ENCODE results near the gene SLC66A1. TPM values are rescaled to one million over a fixed set of nuclear protein-coding genes. Genes with fewer than 3 reads are reported as not detected.

SLC66A1 gene
- total RNA-seq, 2 experiments from 2014 or later, result 2.3 to 3.7 TPM

DNA sequence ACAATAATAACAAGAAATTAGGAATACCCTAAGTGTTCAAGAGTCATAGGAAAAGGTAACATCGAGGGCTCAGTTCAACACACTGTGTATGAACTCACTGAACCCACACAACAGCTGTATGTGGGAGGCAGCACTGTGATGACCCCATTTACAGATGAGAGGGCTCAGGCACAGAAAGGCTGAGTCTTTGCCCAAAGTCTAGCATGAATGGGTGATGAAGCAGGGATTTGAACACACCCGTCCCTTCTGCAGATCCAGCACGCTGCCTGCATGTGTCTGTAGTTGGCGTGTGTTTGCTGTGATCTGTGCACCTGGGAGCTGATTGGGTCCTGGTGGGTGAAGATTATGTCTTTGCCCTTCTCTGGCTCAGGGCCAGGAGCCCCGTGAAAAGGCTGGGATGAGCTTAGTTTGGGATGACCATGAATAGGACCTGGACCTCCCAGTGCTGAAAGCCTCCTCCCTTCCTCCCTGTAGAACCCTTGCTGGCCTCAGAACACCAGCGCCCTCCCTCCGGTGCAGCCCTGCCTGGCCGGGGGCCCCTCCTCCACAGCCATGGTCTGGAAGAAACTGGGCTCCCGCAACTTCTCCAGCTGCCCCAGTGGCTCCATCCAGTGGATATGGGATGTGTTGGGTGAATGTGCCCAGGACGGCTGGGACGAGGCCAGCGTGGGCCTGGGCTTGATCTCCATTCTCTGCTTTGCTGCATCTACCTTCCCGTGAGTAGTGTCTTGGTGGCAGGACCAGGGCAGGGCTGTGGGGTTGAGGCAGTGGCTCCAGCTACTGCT is 5.2 kb downstream of the SLC66A1 start:
- TF ChIP-seq, protein P1, sequence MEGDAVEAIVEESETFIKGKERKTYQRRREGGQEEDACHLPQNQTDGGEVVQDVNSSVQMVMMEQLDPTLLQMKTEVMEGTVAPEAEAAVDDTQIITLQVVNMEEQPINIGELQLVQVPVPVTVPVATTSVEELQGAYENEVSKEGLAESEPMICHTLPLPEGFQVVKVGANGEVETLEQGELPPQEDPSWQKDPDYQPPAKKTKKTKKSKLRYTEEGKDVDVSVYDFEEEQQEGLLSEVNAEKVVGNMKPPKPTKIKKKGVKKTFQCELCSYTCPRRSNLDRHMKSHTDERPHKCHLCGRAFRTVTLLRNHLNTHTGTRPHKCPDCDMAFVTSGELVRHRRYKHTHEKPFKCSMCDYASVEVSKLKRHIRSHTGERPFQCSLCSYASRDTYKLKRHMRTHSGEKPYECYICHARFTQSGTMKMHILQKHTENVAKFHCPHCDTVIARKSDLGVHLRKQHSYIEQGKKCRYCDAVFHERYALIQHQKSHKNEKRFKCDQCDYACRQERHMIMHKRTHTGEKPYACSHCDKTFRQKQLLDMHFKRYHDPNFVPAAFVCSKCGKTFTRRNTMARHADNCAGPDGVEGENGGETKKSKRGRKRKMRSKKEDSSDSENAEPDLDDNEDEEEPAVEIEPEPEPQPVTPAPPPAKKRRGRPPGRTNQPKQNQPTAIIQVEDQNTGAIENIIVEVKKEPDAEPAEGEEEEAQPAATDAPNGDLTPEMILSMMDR (IDR thresholded peaks at IDR 0.05), result no peak
- Histone ChIP-seq H3K36me3 (ENCODE audit: insufficient read depth, low read length) (peaks cover 5% of the 10 kb centered on the region), H3K4me1 (ENCODE audit: insufficient read depth, low read length) (peaks cover 26% of the 10 kb centered on the region), H3K27me3 (ENCODE audit: control insufficient read depth in 1 of 2, insufficient read depth in 2 of 2, low read length in 2 of 2) (no peaks in the 10 kb centered on the region), H3K9me3 (ENCODE audit: control insufficient read depth in 1 of 2, insufficient read depth in 1 of 2, low read length in 2 of 2) (no peaks in the 10 kb centered on the region), H3K27ac (ENCODE audit: low read depth in 1 of 2, low read length in 2 of 2) (no peak overlapping the region), H3K4me3 (ENCODE audit: low read length) (no peak overlapping the region)
- ATAC-seq (ENCODE audit: poor library complexity), result no peak
- ChIA-PET POLR2A (no interaction called here), CTCF (no interaction called here)
- Mint-ChIP-seq H3K4me1 (ENCODE audit: low read depth) (peaks cover 11% of the 10 kb centered on the region), H3K4me3 (no peak overlapping the region), H3K27me3 (no peaks in the 10 kb centered on the region), H3K36me3 (ENCODE audit: low read depth) (peaks cover 16% of the 10 kb centered on the region), H3K9me3 (no peaks in the 10 kb centered on the region), H3K27ac (no peak overlapping the region)
- intact Hi-C loops (cut with DNase I, micrococcal nuclease), result no loop called here
- DNase-seq, result no peak

DNA sequence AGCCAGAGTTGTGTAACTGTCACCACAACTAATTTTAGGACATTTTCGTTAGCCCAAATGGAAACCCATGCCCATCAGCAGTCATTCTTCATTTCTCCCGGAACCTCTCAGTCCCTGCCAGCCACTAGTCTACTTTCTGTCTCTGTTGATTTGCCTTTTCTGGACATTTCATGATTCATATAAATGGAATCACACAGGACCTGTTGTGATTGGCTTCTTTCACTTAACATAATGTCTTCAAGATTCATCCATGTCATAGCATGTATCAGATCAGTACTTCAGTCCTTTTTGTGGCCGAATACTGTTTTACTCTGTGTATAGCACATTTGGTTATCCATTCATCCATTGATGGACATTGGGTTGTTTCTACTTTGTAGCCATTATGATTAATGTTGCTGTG is 7.1 kb downstream of the SLC66A1 start:
- Histone ChIP-seq H3K36me3 (ENCODE audit: insufficient read depth, low read length) (peaks cover 8% of the 10 kb centered on the region), H3K4me1 (ENCODE audit: insufficient read depth, low read length) (peaks cover 13% of the 10 kb centered on the region), H3K27me3 (ENCODE audit: control insufficient read depth in 1 of 2, insufficient read depth in 2 of 2, low read length in 2 of 2) (no peaks in the 10 kb centered on the region), H3K9me3 (ENCODE audit: control insufficient read depth in 1 of 2, insufficient read depth in 1 of 2, low read length in 2 of 2) (no peaks in the 10 kb centered on the region), H3K4me3 (ENCODE audit: low read length) (no peak overlapping the region), H3K27ac (ENCODE audit: low read depth in 1 of 2, low read length in 2 of 2) (no peak overlapping the region)
- TF ChIP-seq, protein P1 (IDR thresholded peaks at IDR 0.05), result no peak
- H3K9me3 Mint-ChIP-seq, result no peaks in the 10 kb centered on the region
- no peak overlapping the region for H3K4me3 Mint-ChIP-seq
- no peaks in the 10 kb centered on the region for H3K27me3 Mint-ChIP-seq
- H3K36me3 Mint-ChIP-seq (ENCODE audit: low read depth), result peaks cover 19% of the 10 kb centered on the region
- CTCF ChIA-PET, result no interaction called here
- no peak overlapping the region for H3K27ac Mint-ChIP-seq
- H3K4me1 Mint-ChIP-seq (ENCODE audit: low read depth), result no peaks in the 10 kb centered on the region
- POLR2A ChIA-PET, result no interaction called here
- ATAC-seq (ENCODE audit: poor library complexity), result no peak
- no peak for DNase-seq
- intact Hi-C loops (cut with DNase I, micrococcal nuclease), result no loop called here

DNA sequence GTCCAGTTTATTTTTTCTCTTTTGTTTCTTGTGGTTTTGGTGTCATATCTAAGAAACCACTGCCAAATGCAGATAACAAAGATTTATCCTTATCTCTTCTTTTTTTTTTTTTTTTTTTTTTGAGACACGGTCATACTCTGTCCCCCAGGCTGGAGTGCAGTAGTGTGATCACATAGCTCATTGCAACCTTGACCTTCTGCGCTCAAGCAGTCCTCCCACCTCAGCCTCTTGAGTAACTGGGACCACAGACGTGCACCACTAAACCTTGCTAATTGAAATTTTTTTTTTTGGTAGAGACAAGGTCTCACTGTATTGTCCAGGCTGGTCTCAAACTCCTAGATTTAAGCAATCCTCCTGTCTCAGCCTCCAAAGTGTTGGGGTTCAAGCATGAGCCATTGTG is 8.9 kb downstream of the SLC66A1 start:
- H3K27me3 ChIP-seq (ENCODE audit: control insufficient read depth in 1 of 2, insufficient read depth in 2 of 2, low read length in 2 of 2), result no peaks in the 10 kb centered on the region
- ChIA-PET CTCF (no interaction called here), POLR2A (no interaction called here)
- H3K36me3 Mint-ChIP-seq (ENCODE audit: low read depth), result peaks cover 19% of the 10 kb centered on the region
- H3K4me1 Mint-ChIP-seq (ENCODE audit: low read depth), result no peaks in the 10 kb centered on the region
- no peak overlapping the region for H3K27ac Mint-ChIP-seq
- intact Hi-C loops (cut with DNase I, micrococcal nuclease), result no loop called here
- no peak overlapping the region for H3K4me3 ChIP-seq (ENCODE audit: low read length)
- ATAC-seq (ENCODE audit: poor library complexity) (no peak), DNase-seq (no peak)
- no peak overlapping the region for H3K27ac ChIP-seq (ENCODE audit: low read depth in 1 of 2, low read length in 2 of 2)
- peaks cover 14% of the 10 kb centered on the region for H3K36me3 ChIP-seq (ENCODE audit: insufficient read depth, low read length)
- H3K9me3 ChIP-seq (ENCODE audit: control insufficient read depth in 1 of 2, insufficient read depth in 1 of 2, low read length in 2 of 2), result no peaks in the 10 kb centered on the region
- H3K27me3 Mint-ChIP-seq, result no peaks in the 10 kb centered on the region
- TF ChIP-seq, protein P1 (IDR thresholded peaks at IDR 0.05), result no peak
- peaks cover 2% of the 10 kb centered on the region for H3K4me1 ChIP-seq (ENCODE audit: insufficient read depth, low read length)
- no peaks in the 10 kb centered on the region for H3K9me3 Mint-ChIP-seq
- no peak overlapping the region for H3K4me3 Mint-ChIP-seq
